ENCODE measurements around the gene PDE4D. TPM values are rescaled to one million over a fixed set of nuclear protein-coding genes. Genes with fewer than 3 reads are reported as not detected.

Gene PDE4D
- total and polyA plus RNA-seq, 4 donors: 12.8 to 167 (median 44.5) TPM

- TF ChIP-seq CTCF (IDR thresholded peaks at IDR 0.05; ENCODE audit: control extremely low read depth, extremely low read depth): no peak
- H3K36me3 ChIP-seq (ENCODE audit: control insufficient read depth in 4 of 4, insufficient read depth in 4 of 4, low read length in 4 of 4): no peaks in the 10 kb centered on the region
- H3K9me3 ChIP-seq (ENCODE audit: control insufficient read depth in 4 of 4, insufficient read depth in 3 of 4, low read length in 3 of 4): no peaks in the 10 kb centered on the region
- WGBS, 2 donors: 93 to 97% methylated on average over 2 of the region's 2 CpGs
- no peak overlapping the region for H3K9ac ChIP-seq (ENCODE audit: insufficient read depth in 1 of 2, low read length in 2 of 2)
- peaks cover 0 to 2% (median 0%) of the 10 kb centered on the region in 5 donors for H3K4me1 ChIP-seq (ENCODE audit: control insufficient read depth in 5 of 5, insufficient read depth in 5 of 5, low read length in 5 of 5)
- H3K27ac ChIP-seq (ENCODE audit: low read depth in 1 of 2, low read length in 1 of 2): no peak overlapping the region
- ATAC-seq (ENCODE audit: insufficient read depth, low FRiP score): no peak
- H3K27me3 ChIP-seq (ENCODE audit: control insufficient read depth in 3 of 3, insufficient read depth in 3 of 3, low read length in 2 of 3): no peaks in the 10 kb centered on the region
- no peak overlapping the region for H3K4me3 ChIP-seq
- no peak for DNase-seq
Observed at GRCh38 chr5:59341155-59341554, 552.4 kb downstream of the PDE4D start.

- ATAC-seq (ENCODE audit: insufficient read depth, low FRiP score) (no peak), DNase-seq (no peak)
- 47 to 97% methylated on average over 1 of the region's 1 CpG for WGBS, 2 donors
Observed at GRCh38 chr5:59340637-59341036, 552.9 kb downstream of the PDE4D start.

GRCh38 chr5:59337240-59337639 lies 556.3 kb downstream of the PDE4D start:
- no peak overlapping the region for H3K27ac ChIP-seq (ENCODE audit: low read depth in 1 of 2, low read length in 1 of 2)
- H3K4me3 ChIP-seq: no peak overlapping the region
- peaks cover 0 to 11% (median 5%) of the 10 kb centered on the region in 5 donors for H3K4me1 ChIP-seq (ENCODE audit: control insufficient read depth in 5 of 5, insufficient read depth in 5 of 5, low read length in 5 of 5)
- 49 to 79% methylated on average over 8 of the region's 8 CpGs for WGBS, 2 donors
- H3K36me3 ChIP-seq (ENCODE audit: control insufficient read depth in 4 of 4, insufficient read depth in 4 of 4, low read length in 4 of 4): no peaks in the 10 kb centered on the region
- TF ChIP-seq CTCF (IDR thresholded peaks at IDR 0.05; ENCODE audit: control extremely low read depth, extremely low read depth): no peak
- H3K27me3 ChIP-seq (ENCODE audit: control insufficient read depth in 3 of 3, insufficient read depth in 3 of 3, low read length in 2 of 3): no peaks in the 10 kb centered on the region
- DNase-seq (no peak), ATAC-seq (ENCODE audit: insufficient read depth, low FRiP score) (no peak)
- H3K9ac ChIP-seq (ENCODE audit: insufficient read depth in 1 of 2, low read length in 2 of 2): no peak overlapping the region
- no peaks in the 10 kb centered on the region for H3K9me3 ChIP-seq (ENCODE audit: control insufficient read depth in 4 of 4, insufficient read depth in 3 of 4, low read length in 3 of 4)

More at GRCh38 chr5:59340637-59341036, 552.9 kb downstream of the PDE4D start:
- Histone ChIP-seq H3K4me3 (no peak overlapping the region), H3K4me1 (ENCODE audit: control insufficient read depth in 5 of 5, insufficient read depth in 5 of 5, low read length in 5 of 5) (peaks cover 0 to 6% (median 0%) of the 10 kb centered on the region in 5 donors), H3K36me3 (ENCODE audit: control insufficient read depth in 4 of 4, insufficient read depth in 4 of 4, low read length in 4 of 4) (no peaks in the 10 kb centered on the region), H3K27me3 (ENCODE audit: control insufficient read depth in 3 of 3, insufficient read depth in 3 of 3, low read length in 2 of 3) (no peaks in the 10 kb centered on the region), H3K9ac (ENCODE audit: insufficient read depth in 1 of 2, low read length in 2 of 2) (no peak overlapping the region), H3K27ac (ENCODE audit: low read depth in 1 of 2, low read length in 1 of 2) (no peak overlapping the region), H3K9me3 (ENCODE audit: control insufficient read depth in 4 of 4, insufficient read depth in 3 of 4, low read length in 3 of 4) (no peaks in the 10 kb centered on the region)
- no peak for TF ChIP-seq CTCF (IDR thresholded peaks at IDR 0.05; ENCODE audit: control extremely low read depth, extremely low read depth)

GRCh38 chr5:59335544-59335943 lies 558.0 kb downstream of the PDE4D start:
- no peak for ATAC-seq (ENCODE audit: insufficient read depth, low FRiP score)
- H3K4me1 ChIP-seq (ENCODE audit: control insufficient read depth in 5 of 5, insufficient read depth in 5 of 5, low read length in 5 of 5): peaks cover 0 to 13% (median 5%) of the 10 kb centered on the region in 5 donors
- no peak for TF ChIP-seq CTCF (IDR thresholded peaks at IDR 0.05; ENCODE audit: control extremely low read depth, extremely low read depth)
- no peaks in the 10 kb centered on the region for H3K36me3 ChIP-seq (ENCODE audit: control insufficient read depth in 4 of 4, insufficient read depth in 4 of 4, low read length in 4 of 4)
- 87 to 90% methylated on average over 1 of the region's 1 CpG for WGBS, 2 donors
- no peak overlapping the region for H3K9ac ChIP-seq (ENCODE audit: insufficient read depth in 1 of 2, low read length in 2 of 2)
- no peak overlapping the region for H3K27ac ChIP-seq (ENCODE audit: low read depth in 1 of 2, low read length in 1 of 2)
- H3K4me3 ChIP-seq: no peak overlapping the region
- no peaks in the 10 kb centered on the region for H3K9me3 ChIP-seq (ENCODE audit: control insufficient read depth in 4 of 4, insufficient read depth in 3 of 4, low read length in 3 of 4)
- no peaks in the 10 kb centered on the region for H3K27me3 ChIP-seq (ENCODE audit: control insufficient read depth in 3 of 3, insufficient read depth in 3 of 3, low read length in 2 of 3)
- no peak for DNase-seq

All from lung (tissue), 12 donors.